Stimulated activated naive CD8-positive, alpha-beta T cell treated with anti-CD3 and anti-CD28 coated beads, Interleukin-15, amount 100 ng/mL, for 72 hours (primary cell): Measurements from ENCODE around the gene PLCG1.
"Not testable (repeated sequence)": the region's sequence is repeated elsewhere in the genome, so short reads cannot be mapped to it uniquely, and the experiment has no call there.

Experiments
- ATAC-seq: fragments of 150-1000 bp; cut with Tn5 transposase; 2 replicates; pipeline ENCODE4 v1.10.0; 2021; ENCODE audit warnings: mild to moderate bottlenecking, moderate library complexity
- DNase-seq, 2 donors: peaks; one replicate each; pipeline ENCODE4 v3.0.0; 2021 to 2022
- H3K27ac Mint-ChIP-seq, 2 donors: one replicate each; pipeline ENCODE4 v1.8.0; 2022; ENCODE audit warnings: mild to moderate bottlenecking in 2 of 2, mixed read lengths in 2 of 2, moderate library complexity in 2 of 2
- H3K27me3 Mint-ChIP-seq: one replicate; pipeline ENCODE4 v1.8.0; 2022; ENCODE audit warnings: mixed read lengths
- H3K4me1 Mint-ChIP-seq: one replicate; pipeline ENCODE4 v1.8.0; 2022; ENCODE audit warnings: mild to moderate bottlenecking, mixed read lengths
- H3K4me3 Mint-ChIP-seq, 2 donors: one replicate each; pipeline ENCODE4 v1.8.0; 2022; ENCODE audit warnings: mild to moderate bottlenecking in 2 of 2, mixed read lengths in 2 of 2, moderate library complexity in 1 of 2
- H3K9me3 Mint-ChIP-seq, 2 donors: one replicate each; pipeline ENCODE4 v1.8.0; 2022; ENCODE audit warnings: mixed read lengths in 2 of 2

Gene PLCG1

DNA sequence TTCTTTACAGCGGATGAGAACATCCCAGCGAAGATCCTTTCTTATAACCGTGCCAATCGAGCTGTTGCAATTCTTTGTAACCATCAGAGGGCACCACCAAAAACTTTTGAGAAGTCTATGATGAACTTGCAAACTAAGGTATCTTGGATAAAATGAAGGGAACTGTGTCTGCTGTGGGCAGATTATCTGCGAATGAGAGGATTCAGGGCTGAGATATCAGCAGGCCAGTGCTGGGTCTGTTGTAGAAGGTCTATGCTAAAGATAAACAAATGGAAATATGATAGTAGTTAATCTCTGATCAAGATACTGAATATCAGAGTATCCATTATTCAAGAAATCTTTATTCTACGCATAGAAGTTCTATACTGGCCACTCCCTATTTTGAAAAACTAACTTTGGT, 19.2 kb upstream of the PLCG1 start:
- not testable (repeated sequence) for H3K4me3 Mint-ChIP-seq

DNA sequence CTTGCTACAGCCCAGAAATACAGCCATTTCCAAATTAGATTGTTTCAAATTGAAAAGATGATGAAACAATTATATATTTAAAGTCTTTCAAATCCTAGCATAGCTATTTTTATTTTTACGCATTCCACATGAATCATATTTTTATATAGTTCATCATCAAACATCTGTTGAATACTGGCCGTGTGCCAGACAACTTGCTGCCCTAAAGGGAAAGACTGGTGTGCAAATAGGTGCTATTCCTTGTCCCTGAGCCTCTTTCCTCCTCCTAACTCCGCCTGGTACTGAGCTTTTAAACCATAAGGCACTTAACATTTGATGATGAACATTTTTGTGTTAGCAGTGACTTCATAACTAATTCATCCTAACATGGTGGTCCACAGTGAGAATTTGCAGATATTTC, 18.7 kb upstream of the PLCG1 start:
- H3K9me3 Mint-ChIP-seq: no peaks in the 10 kb centered on the region
- no peak for ATAC-seq
- H3K27ac Mint-ChIP-seq: no peak overlapping the region
- H3K4me3 Mint-ChIP-seq: no peak overlapping the region
- no peaks in the 10 kb centered on the region for H3K4me1 Mint-ChIP-seq
- no peaks in the 10 kb centered on the region for H3K27me3 Mint-ChIP-seq
- DNase-seq: no peak

More for the DNA sequence above, 19.2 kb upstream of the PLCG1 start:
- H3K4me1 Mint-ChIP-seq, DNase-seq, H3K27me3 Mint-ChIP-seq, ATAC-seq, H3K9me3 Mint-ChIP-seq: not testable (repeated sequence)
- H3K27ac Mint-ChIP-seq: peak overlapping the region in 1 of 2 donors; percentile 24

DNA sequence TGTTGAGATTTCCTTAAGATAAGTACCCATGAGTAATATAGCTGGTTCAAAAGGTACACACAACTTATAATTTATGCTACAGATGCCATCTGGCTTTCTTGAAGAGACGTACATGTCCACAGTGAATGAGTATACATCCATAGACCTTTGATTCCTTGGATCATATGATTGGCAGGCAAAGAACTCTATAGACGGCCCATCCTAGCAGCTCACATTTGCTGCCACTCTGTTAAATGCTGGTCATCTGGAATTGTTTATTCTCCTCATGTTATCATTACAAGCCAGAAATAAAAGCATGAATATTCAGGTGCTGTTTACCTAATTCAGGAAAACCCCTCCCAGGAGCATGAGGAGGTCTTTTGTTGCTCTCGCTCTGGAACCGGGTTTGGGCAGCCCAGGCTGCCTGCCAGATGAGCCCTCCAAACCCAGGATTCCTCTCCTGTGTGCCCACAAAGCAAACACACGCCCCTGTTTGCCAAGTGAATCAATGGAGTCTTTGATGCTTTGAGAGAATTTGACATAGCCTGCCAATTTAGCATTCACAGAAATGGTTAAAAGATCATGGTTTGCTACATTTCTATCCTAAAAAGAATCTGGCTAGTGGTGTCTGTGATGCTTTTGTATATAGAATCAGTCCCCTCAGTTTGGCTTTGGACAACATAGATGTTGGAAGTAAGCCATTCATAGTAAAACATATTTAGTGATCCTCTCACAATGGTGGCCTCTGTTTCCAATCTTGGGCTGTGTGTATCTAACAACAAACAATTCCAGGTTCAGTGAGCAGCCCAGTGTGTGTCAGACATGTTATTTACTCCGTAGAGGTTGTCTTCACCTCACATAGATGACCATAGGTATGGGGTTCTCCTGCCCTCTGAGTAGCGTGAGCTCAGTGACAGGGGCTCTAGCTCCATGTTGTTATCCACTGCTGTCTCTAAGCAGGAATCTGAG, 17.5 kb upstream of the PLCG1 start:
- H3K4me3 Mint-ChIP-seq: no peak overlapping the region
- ATAC-seq: no peak
- H3K27ac Mint-ChIP-seq: peak overlapping the region in 1 of 2 donors; percentile 13
- no peaks in the 10 kb centered on the region for H3K4me1 Mint-ChIP-seq
- DNase-seq: no peak
- H3K27me3 Mint-ChIP-seq: no peaks in the 10 kb centered on the region
- no peaks in the 10 kb centered on the region for H3K9me3 Mint-ChIP-seq

GRCh38 chr20:41121399-41121798, 15.9 kb upstream of the PLCG1 start:
- no peak for ATAC-seq
- Mint-ChIP-seq H3K27me3 (no peaks in the 10 kb centered on the region), H3K4me1 (no peaks in the 10 kb centered on the region), H3K9me3 (no peaks in the 10 kb centered on the region), H3K27ac (peak overlapping the region in 1 of 2 donors; percentile 64), H3K4me3 (no peak overlapping the region)
- DNase-seq: no peak

- no peaks in the 10 kb centered on the region for H3K4me1 Mint-ChIP-seq
- H3K27me3 Mint-ChIP-seq: no peaks in the 10 kb centered on the region
- ATAC-seq (no peak), DNase-seq (no peak)
- H3K27ac Mint-ChIP-seq: no peak overlapping the region
- no peak overlapping the region for H3K4me3 Mint-ChIP-seq
- H3K9me3 Mint-ChIP-seq: no peaks in the 10 kb centered on the region
These were observed 13.7 kb upstream of the PLCG1 start for GRCh38 chr20:41123631-41124030.

GRCh38 chr20:41124451-41125094, 12.8 kb upstream of the PLCG1 start:
- Mint-ChIP-seq H3K4me1 (no peaks in the 10 kb centered on the region), H3K27me3 (no peaks in the 10 kb centered on the region), H3K4me3 (no peak overlapping the region), H3K27ac (peak overlapping the region in 1 of 2 donors; percentile 11), H3K9me3 (no peaks in the 10 kb centered on the region)
- ATAC-seq (no peak), DNase-seq (no peak)

- Mint-ChIP-seq H3K4me1 (peaks cover 5% of the 10 kb centered on the region), H3K9me3 (no peaks in the 10 kb centered on the region), H3K4me3 (no peak overlapping the region), H3K27me3 (no peaks in the 10 kb centered on the region), H3K27ac (peak overlapping the region in 1 of 2 donors; percentile 64)
- ATAC-seq: no peak
- DNase-seq: no peak
These were observed 11.5 kb upstream of the PLCG1 start for GRCh38 chr20:41125530-41126457.

DNA sequence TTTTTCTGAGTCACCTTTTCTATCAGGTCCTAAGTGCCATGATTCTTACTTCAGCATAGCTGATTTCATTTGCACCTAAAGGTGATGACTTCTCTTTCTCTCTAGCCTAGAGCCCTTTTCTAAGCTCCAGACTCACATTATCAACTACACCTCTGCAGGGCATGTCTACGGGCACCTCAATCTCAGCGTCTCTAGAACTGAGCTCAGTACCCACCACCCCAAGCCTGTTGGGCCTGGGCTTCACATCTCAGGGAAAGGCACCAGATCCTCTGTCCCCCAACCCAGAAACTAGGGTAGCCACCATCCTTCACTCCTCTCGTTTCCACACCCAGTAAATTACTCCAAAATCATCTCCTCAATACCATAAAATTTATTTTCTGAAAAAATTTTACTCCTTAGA, 10.6 kb upstream of the PLCG1 start:
- DNase-seq (no peak), ATAC-seq (no peak)
- Mint-ChIP-seq H3K4me1 (peaks cover 15% of the 10 kb centered on the region), H3K27ac (peak overlapping the region; percentile 1 to 52), H3K27me3 (no peaks in the 10 kb centered on the region), H3K4me3 (no peak overlapping the region), H3K9me3 (no peaks in the 10 kb centered on the region)

- H3K4me1 Mint-ChIP-seq: peaks cover 23% of the 10 kb centered on the region
- H3K27me3 Mint-ChIP-seq, H3K4me3 Mint-ChIP-seq, DNase-seq, H3K27ac Mint-ChIP-seq, ATAC-seq, H3K9me3 Mint-ChIP-seq: not testable (repeated sequence)
These were observed 9.0 kb upstream of the PLCG1 start for GRCh38 chr20:41128317-41128716.

- H3K27ac Mint-ChIP-seq: peak overlapping the region; percentile 93 to 94
These were observed 5.6 kb upstream of the PLCG1 start for GRCh38 chr20:41131594-41132387.

DNA sequence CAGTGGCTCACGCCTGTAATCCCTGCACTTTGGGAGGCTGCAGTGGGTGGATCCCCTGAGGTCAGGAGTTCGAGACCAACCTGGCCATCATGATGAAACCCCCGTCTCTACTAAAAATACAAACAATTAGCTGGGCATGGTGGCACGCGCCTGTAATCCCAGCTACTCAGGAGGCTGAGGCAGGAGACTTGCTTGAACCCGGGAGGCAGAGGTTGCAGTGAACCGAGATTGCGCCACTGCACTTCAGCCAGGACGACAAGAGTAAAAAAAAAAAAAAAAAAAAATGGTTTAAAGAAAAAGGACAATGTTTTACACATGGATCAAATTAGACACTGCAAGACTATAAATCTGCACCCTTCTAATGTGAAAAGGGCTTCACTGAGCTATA, 5.0 kb upstream of the PLCG1 start:
- not testable (repeated sequence) for H3K4me3 Mint-ChIP-seq, H3K9me3 Mint-ChIP-seq, H3K27me3 Mint-ChIP-seq, ATAC-seq, DNase-seq
- peaks cover 57% of the 10 kb centered on the region for H3K4me1 Mint-ChIP-seq
- peak overlapping the region in 1 of 2 donors; percentile 94 for H3K27ac Mint-ChIP-seq

More at GRCh38 chr20:41131594-41132387, 5.6 kb upstream of the PLCG1 start:
- DNase-seq (no peak), ATAC-seq (peak; percentile 67)
- H3K4me3 Mint-ChIP-seq: peak overlapping the region; percentile 24 to 35
- no peaks in the 10 kb centered on the region for H3K27me3 Mint-ChIP-seq
- peaks cover 57% of the 10 kb centered on the region for H3K4me1 Mint-ChIP-seq
- no peaks in the 10 kb centered on the region for H3K9me3 Mint-ChIP-seq

DNA sequence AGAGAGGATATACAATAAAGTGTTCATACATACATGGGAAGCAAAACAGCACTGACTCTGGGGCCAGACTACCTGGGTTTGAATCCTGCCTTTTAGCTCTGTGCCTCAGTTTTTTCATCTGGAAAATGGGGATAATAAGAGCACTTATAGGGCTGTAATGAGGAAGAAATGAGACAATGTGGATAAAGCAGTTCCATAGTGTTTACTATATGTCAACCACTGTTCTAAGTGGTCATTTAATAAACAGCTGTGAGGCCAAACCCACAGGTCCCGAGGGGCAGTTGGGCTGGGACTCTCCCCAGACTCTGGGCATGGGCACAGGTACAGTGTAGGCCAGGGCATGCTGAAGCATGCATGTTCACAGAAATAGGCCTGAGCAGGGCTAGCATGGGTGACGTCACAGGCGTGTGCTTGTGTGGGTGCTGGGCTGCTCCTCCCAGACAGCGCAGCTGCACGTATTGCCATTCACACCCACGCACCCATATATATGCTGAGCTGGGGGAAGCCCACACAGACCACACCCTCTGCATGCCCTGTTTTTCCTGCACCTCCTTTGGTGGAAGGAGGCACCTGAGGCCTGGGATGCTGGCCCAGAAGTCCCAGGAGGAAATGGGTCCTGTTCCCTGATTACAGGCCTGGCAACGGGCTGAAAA, 3.5 kb upstream of the PLCG1 start:
- Mint-ChIP-seq H3K4me3 (peak overlapping the region in 1 of 2 donors; percentile 13), H3K4me1 (peaks cover 60% of the 10 kb centered on the region), H3K27me3 (no peaks in the 10 kb centered on the region), H3K9me3 (no peaks in the 10 kb centered on the region), H3K27ac (peak overlapping the region in 1 of 2 donors; percentile 17)
- DNase-seq (peak in 1 of 2 donors; percentile 57), ATAC-seq (peak; percentile 4)

- Mint-ChIP-seq H3K4me1 (peaks cover 66% of the 10 kb centered on the region), H3K9me3 (no peaks in the 10 kb centered on the region), H3K4me3 (peak overlapping the region in 1 of 2 donors; percentile 13), H3K27me3 (no peaks in the 10 kb centered on the region), H3K27ac (no peak overlapping the region)
- no peak for DNase-seq
- no peak for ATAC-seq
These were observed 2.8 kb upstream of the PLCG1 start for GRCh38 chr20:41134362-41135186.
